Subcutaneous abdominal adipose tissue (tissue), 5 donors: ENCODE measurements around the gene ASMT.

Experiments
- H3K27ac ChIP-seq: one replicate; pipeline ENCODE4 v1.7.0; 2013; ENCODE audit warnings: low read depth, mild to moderate bottlenecking, inconsistent platforms, low read length, moderate library complexity
- H3K27me3 ChIP-seq, 5 donors: one replicate each; pipeline ENCODE4 v1.7.0; 2013; ENCODE audit warnings: low read length in 5 of 5, inconsistent platforms in 1 of 5; ENCODE audit not compliant: control insufficient read depth in 5 of 5, insufficient read depth in 4 of 5
- H3K36me3 ChIP-seq, 5 donors: one replicate each; pipeline ENCODE4 v1.7.0; 2013; ENCODE audit warnings: low read length in 5 of 5; ENCODE audit not compliant: control insufficient read depth in 5 of 5, insufficient read depth in 5 of 5
- H3K4me1 ChIP-seq, 5 donors: one replicate each; pipeline ENCODE4 v1.7.0; 2013; ENCODE audit warnings: low read length in 5 of 5, mild to moderate bottlenecking in 3 of 5, moderate library complexity in 1 of 5; ENCODE audit not compliant: control insufficient read depth in 5 of 5, insufficient read depth in 5 of 5
- H3K4me3 ChIP-seq, 5 donors: one replicate each; pipeline ENCODE4 v1.7.0; 2013; ENCODE audit warnings: low read length in 5 of 5, low read depth in 1 of 5
- H3K9ac ChIP-seq, 5 donors: one replicate each; pipeline ENCODE4 v1.7.0; 2013; ENCODE audit warnings: low read length in 5 of 5, mild to moderate bottlenecking in 4 of 5, moderate library complexity in 3 of 5
- H3K9me3 ChIP-seq, 5 donors: one replicate each; pipeline ENCODE4 v1.7.0; 2013; ENCODE audit warnings: low read length in 5 of 5; ENCODE audit not compliant: control insufficient read depth in 5 of 5
- donor health status: healthy.
- donor health status: healthy.
- donor health status: healthy.
- donor health status: healthy.
- donor health status: healthy.

Gene ASMT

GRCh38 chrX:1598021-1598875, 16.6 kb upstream of the ASMT start:
- H3K4me3 ChIP-seq = no peak overlapping the region
- H3K4me1 ChIP-seq = peaks cover 4 to 14% (median 8%) of the 10 kb centered on the region in 5 donors
- H3K27me3 ChIP-seq = no peaks in the 10 kb centered on the region
- H3K27ac ChIP-seq = no peak overlapping the region
- peaks cover 6 to 99% (median 94%) of the 10 kb centered on the region in 5 donors for H3K36me3 ChIP-seq
- H3K9me3 ChIP-seq = peaks cover 0 to 5% (median 2%) of the 10 kb centered on the region in 5 donors
- H3K9ac ChIP-seq = no peak overlapping the region

- H3K4me3 ChIP-seq = no peak overlapping the region
- H3K36me3 ChIP-seq = peaks cover 6 to 98% (median 89%) of the 10 kb centered on the region in 5 donors
- peaks cover 0 to 5% (median 2%) of the 10 kb centered on the region in 5 donors for H3K9me3 ChIP-seq
- no peak overlapping the region for H3K27ac ChIP-seq
- peaks cover under 1 to 5% (median 2%) of the 10 kb centered on the region in 5 donors for H3K4me1 ChIP-seq
- no peaks in the 10 kb centered on the region for H3K27me3 ChIP-seq
- H3K9ac ChIP-seq = no peak overlapping the region
Measured at GRCh38 chrX:1598876-1599790, 15.7 kb upstream of the ASMT start.

- Histone ChIP-seq H3K4me1 (peaks cover 0 to 2% (median 0%) of the 10 kb centered on the region in 5 donors), H3K36me3 (peaks cover 6 to 92% (median 85%) of the 10 kb centered on the region in 5 donors)
Measured at GRCh38 chrX:1599791-1600405, 15.0 kb upstream of the ASMT start.

GRCh38 chrX:1600406-1601050, 14.3 kb upstream of the ASMT start:
- peaks cover 0 to 5% (median 2%) of the 10 kb centered on the region in 5 donors for H3K9me3 ChIP-seq
- no peaks in the 10 kb centered on the region for H3K27me3 ChIP-seq
- no peak overlapping the region for H3K4me3 ChIP-seq
- peaks cover 0 to 2% (median 0%) of the 10 kb centered on the region in 5 donors for H3K4me1 ChIP-seq
- H3K27ac ChIP-seq = no peak overlapping the region
- H3K9ac ChIP-seq = no peak overlapping the region
- peaks cover 6 to 86% (median 79%) of the 10 kb centered on the region in 5 donors for H3K36me3 ChIP-seq

More at GRCh38 chrX:1599791-1600405, 15.0 kb upstream of the ASMT start:
- Histone ChIP-seq H3K9ac (no peak overlapping the region), H3K27ac (no peak overlapping the region), H3K27me3 (no peaks in the 10 kb centered on the region), H3K9me3 (peaks cover 0 to 5% (median 2%) of the 10 kb centered on the region in 5 donors), H3K4me3 (no peak overlapping the region)

- Histone ChIP-seq H3K27ac (no peak overlapping the region), H3K4me1 (peaks cover 0 to 2% (median 0%) of the 10 kb centered on the region in 5 donors), H3K9ac (no peak overlapping the region), H3K27me3 (no peaks in the 10 kb centered on the region), H3K36me3 (peaks cover 6 to 79% (median 72%) of the 10 kb centered on the region in 5 donors), H3K9me3 (peaks cover 0 to 5% (median 2%) of the 10 kb centered on the region in 5 donors), H3K4me3 (no peak overlapping the region)
Measured at GRCh38 chrX:1601051-1601767, 13.7 kb upstream of the ASMT start.

GRCh38 chrX:1601768-1602085, 13.1 kb upstream of the ASMT start:
- Histone ChIP-seq H3K9ac (no peak overlapping the region), H3K4me3 (no peak overlapping the region), H3K9me3 (peaks cover 0 to 5% (median 2%) of the 10 kb centered on the region in 5 donors), H3K27me3 (no peaks in the 10 kb centered on the region), H3K4me1 (peaks cover 0 to 2% (median 0%) of the 10 kb centered on the region in 5 donors), H3K36me3 (peaks cover 6 to 74% (median 68%) of the 10 kb centered on the region in 5 donors), H3K27ac (no peak overlapping the region)

- Histone ChIP-seq H3K4me3 (no peak overlapping the region), H3K27me3 (no peaks in the 10 kb centered on the region), H3K9me3 (peaks cover 0 to 5% (median 2%) of the 10 kb centered on the region in 5 donors), H3K4me1 (no peaks in the 10 kb centered on the region), H3K36me3 (peaks cover 6 to 68% (median 63%) of the 10 kb centered on the region in 5 donors), H3K27ac (no peak overlapping the region), H3K9ac (no peak overlapping the region)
Measured at GRCh38 chrX:1602299-1602698, 12.6 kb upstream of the ASMT start.

GRCh38 chrX:1606496-1606895, 8.4 kb upstream of the ASMT start:
- H3K4me3 ChIP-seq = no peak overlapping the region
- H3K9me3 ChIP-seq = peaks cover 0 to 5% (median 2%) of the 10 kb centered on the region in 5 donors
- H3K9ac ChIP-seq = no peak overlapping the region
- no peak overlapping the region for H3K27ac ChIP-seq
- H3K27me3 ChIP-seq = no peaks in the 10 kb centered on the region
- H3K4me1 ChIP-seq = no peaks in the 10 kb centered on the region
- H3K36me3 ChIP-seq = peaks cover 6 to 26% (median 21%) of the 10 kb centered on the region in 5 donors

GRCh38 chrX:1609311-1609710, 5.5 kb upstream of the ASMT start:
- Histone ChIP-seq H3K4me1 (no peaks in the 10 kb centered on the region), H3K27me3 (no peaks in the 10 kb centered on the region), H3K36me3 (no peaks in the 10 kb centered on the region), H3K9ac (no peak overlapping the region), H3K4me3 (no peak overlapping the region), H3K9me3 (no peaks in the 10 kb centered on the region), H3K27ac (no peak overlapping the region)
